ENCODE data around the gene SMARCA5.

GRCh38 chr4:143575331-143575730, 61.8 kb downstream of the SMARCA5 start:
- TF ChIP-seq, protein P1, sequence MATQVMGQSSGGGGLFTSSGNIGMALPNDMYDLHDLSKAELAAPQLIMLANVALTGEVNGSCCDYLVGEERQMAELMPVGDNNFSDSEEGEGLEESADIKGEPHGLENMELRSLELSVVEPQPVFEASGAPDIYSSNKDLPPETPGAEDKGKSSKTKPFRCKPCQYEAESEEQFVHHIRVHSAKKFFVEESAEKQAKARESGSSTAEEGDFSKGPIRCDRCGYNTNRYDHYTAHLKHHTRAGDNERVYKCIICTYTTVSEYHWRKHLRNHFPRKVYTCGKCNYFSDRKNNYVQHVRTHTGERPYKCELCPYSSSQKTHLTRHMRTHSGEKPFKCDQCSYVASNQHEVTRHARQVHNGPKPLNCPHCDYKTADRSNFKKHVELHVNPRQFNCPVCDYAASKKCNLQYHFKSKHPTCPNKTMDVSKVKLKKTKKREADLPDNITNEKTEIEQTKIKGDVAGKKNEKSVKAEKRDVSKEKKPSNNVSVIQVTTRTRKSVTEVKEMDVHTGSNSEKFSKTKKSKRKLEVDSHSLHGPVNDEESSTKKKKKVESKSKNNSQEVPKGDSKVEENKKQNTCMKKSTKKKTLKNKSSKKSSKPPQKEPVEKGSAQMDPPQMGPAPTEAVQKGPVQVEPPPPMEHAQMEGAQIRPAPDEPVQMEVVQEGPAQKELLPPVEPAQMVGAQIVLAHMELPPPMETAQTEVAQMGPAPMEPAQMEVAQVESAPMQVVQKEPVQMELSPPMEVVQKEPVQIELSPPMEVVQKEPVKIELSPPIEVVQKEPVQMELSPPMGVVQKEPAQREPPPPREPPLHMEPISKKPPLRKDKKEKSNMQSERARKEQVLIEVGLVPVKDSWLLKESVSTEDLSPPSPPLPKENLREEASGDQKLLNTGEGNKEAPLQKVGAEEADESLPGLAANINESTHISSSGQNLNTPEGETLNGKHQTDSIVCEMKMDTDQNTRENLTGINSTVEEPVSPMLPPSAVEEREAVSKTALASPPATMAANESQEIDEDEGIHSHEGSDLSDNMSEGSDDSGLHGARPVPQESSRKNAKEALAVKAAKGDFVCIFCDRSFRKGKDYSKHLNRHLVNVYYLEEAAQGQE (IDR thresholded peaks at IDR 0.05; ENCODE audit: low read depth): no peak
- TF ChIP-seq TCF12 (IDR thresholded peaks at IDR 0.05; ENCODE audit: low read depth) (no peak), FOXM1 (IDR thresholded peaks at IDR 0.05; ENCODE audit: borderline replicate concordance, low read depth) (no peak), RAD21 (IDR thresholded peaks at IDR 0.05; ENCODE audit: low read depth) (no peak)
- TF ChIP-seq, protein P2, sequence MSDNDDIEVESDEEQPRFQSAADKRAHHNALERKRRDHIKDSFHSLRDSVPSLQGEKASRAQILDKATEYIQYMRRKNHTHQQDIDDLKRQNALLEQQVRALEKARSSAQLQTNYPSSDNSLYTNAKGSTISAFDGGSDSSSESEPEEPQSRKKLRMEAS (IDR thresholded peaks at IDR 0.05): no peak

Data from Ishikawa (cell line).